ENCODE data around the gene PDGFA. TPM values are rescaled to one million over a fixed set of nuclear protein-coding genes. Genes with fewer than 3 reads are reported as not detected.

The PDGFA gene
- total and polyA plus RNA-seq, 2 experiments from 2014 or later, result 35.6 to 43.1 TPM

GRCh38 chr7:497346-497745 lies 22.3 kb downstream of the PDGFA start:
- Histone ChIP-seq H3K4me2 (no peak overlapping the region), H3K4me3 (no peak overlapping the region), H2AFZ (no peak overlapping the region), H4K20me1 (replicated peaks; ENCODE audit: insufficient read depth) (peaks cover 5% of the 10 kb centered on the region), H3K9me2 (ENCODE audit: insufficient read depth) (no peaks in the 10 kb centered on the region), H3F3A (replicated peaks; ENCODE audit: low read depth) (no peaks in the 10 kb centered on the region), H3K79me2 (replicated peaks; ENCODE audit: insufficient read depth) (no peaks in the 10 kb centered on the region), H3K4me1 (ENCODE audit: insufficient read depth) (no peaks in the 10 kb centered on the region), H3K27me3 (ENCODE audit: insufficient read depth) (no peaks in the 10 kb centered on the region), H3K36me3 (ENCODE audit: insufficient read depth) (no peaks in the 10 kb centered on the region; the same call in 1 of the 2 replicates), H3K27ac (ENCODE audit: low read depth) (no peak overlapping the region)
- Mint-ChIP-seq H3K27ac (0 out of 2 replicates have a peak overlapping the region, but pooled peaks have one; percentile 16), H3K36me3 (ENCODE audit: low read depth) (peaks cover 68% of the 10 kb centered on the region), H3K27me3 (ENCODE audit: insufficient read depth, low read depth, poor library complexity) (peaks cover 11% of the 10 kb centered on the region), H3K4me1 (peaks cover 14% of the 10 kb centered on the region; the same call in 2 of the 3 replicates), H3K4me3 (no peak overlapping the region), H3K9me3 (peaks cover 10% of the 10 kb centered on the region; the same call in 2 of the 3 replicates)
- ATAC-seq (no peak), DNase-seq (ENCODE audit: low spot score) (peak; percentile 1)
- no peak for TF ChIP-seq CREB1 (CRISPR knock-in tag; IDR thresholded peaks at IDR 0.05; ENCODE audit: low read depth)
- no peak for TF ChIP-seq JUNB (IDR thresholded peaks at IDR 0.05; ENCODE audit: unreplicated experiment)
- TF ChIP-seq NANOG (IDR thresholded peaks at IDR 0.05; ENCODE audit: borderline replicate concordance), result no peak
- TF ChIP-seq ZNF114 (CRISPR knock-in tag; IDR thresholded peaks at IDR 0.05), result no peak
- no peak for TF ChIP-seq EZH2phosphoT487 (IDR thresholded peaks at IDR 0.05; ENCODE audit: unreplicated experiment)
- TF ChIP-seq STAT1 (IDR thresholded peaks at IDR 0.05; ENCODE audit: unreplicated experiment), result no peak
- TF ChIP-seq ZNF462 (CRISPR knock-in tag; IDR thresholded peaks at IDR 0.05), result no peak
- no peak for TF ChIP-seq ETS1 (IDR thresholded peaks at IDR 0.05)
- TF ChIP-seq, protein P1, sequence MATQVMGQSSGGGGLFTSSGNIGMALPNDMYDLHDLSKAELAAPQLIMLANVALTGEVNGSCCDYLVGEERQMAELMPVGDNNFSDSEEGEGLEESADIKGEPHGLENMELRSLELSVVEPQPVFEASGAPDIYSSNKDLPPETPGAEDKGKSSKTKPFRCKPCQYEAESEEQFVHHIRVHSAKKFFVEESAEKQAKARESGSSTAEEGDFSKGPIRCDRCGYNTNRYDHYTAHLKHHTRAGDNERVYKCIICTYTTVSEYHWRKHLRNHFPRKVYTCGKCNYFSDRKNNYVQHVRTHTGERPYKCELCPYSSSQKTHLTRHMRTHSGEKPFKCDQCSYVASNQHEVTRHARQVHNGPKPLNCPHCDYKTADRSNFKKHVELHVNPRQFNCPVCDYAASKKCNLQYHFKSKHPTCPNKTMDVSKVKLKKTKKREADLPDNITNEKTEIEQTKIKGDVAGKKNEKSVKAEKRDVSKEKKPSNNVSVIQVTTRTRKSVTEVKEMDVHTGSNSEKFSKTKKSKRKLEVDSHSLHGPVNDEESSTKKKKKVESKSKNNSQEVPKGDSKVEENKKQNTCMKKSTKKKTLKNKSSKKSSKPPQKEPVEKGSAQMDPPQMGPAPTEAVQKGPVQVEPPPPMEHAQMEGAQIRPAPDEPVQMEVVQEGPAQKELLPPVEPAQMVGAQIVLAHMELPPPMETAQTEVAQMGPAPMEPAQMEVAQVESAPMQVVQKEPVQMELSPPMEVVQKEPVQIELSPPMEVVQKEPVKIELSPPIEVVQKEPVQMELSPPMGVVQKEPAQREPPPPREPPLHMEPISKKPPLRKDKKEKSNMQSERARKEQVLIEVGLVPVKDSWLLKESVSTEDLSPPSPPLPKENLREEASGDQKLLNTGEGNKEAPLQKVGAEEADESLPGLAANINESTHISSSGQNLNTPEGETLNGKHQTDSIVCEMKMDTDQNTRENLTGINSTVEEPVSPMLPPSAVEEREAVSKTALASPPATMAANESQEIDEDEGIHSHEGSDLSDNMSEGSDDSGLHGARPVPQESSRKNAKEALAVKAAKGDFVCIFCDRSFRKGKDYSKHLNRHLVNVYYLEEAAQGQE (IDR thresholded peaks at IDR 0.05; ENCODE audit: unreplicated experiment), result no peak
- TF ChIP-seq ZNF331 (CRISPR knock-in tag; IDR thresholded peaks at IDR 0.05; ENCODE audit: low read depth), result no peak
- no peak for TF ChIP-seq CTCF (conservative IDR thresholded peaks at IDR 0.05; ENCODE audit: low read depth in 2 of 2)
- no peak for TF ChIP-seq EZH2 (IDR thresholded peaks at IDR 0.05; ENCODE audit: low read depth, unreplicated experiment)

Data from GM23338 (cell line).